Liver (tissue), 9 donors: Measurements from ENCODE around the gene CHRD. TPM values are rescaled to one million over a fixed set of nuclear protein-coding genes. Genes with fewer than 3 reads are reported as not detected.

Experiments used
- DNase-seq: peaks from one replicate; pipeline ENCODE4 v3.0.0-alpha.2; 2017; ENCODE audit warnings: low spot score
- H3K27ac ChIP-seq, 2 donors: one replicate each; pipeline ENCODE4 v1.7.0; 2013; ENCODE audit warnings: inconsistent platforms in 2 of 2, low read length in 2 of 2, control low read depth in 1 of 2, low read depth in 1 of 2, mild to moderate bottlenecking in 1 of 2
- H3K27me3 ChIP-seq, 4 donors: one replicate each; pipeline versions ENCODE4 v1.6.1 to v1.7.0; 2013; ENCODE audit warnings: low read length in 3 of 4, inconsistent platforms in 1 of 4, mild to moderate bottlenecking in 1 of 4, moderate library complexity in 1 of 4; ENCODE audit not compliant: control insufficient read depth in 4 of 4, insufficient read depth in 4 of 4
- H3K36me3 ChIP-seq, 4 donors: one replicate each; pipeline versions ENCODE4 v1.6.1 to v1.7.0; 2013; ENCODE audit warnings: low read length in 3 of 4, mild to moderate bottlenecking in 3 of 4, low read depth in 1 of 4, moderate library complexity in 1 of 4; ENCODE audit not compliant: control insufficient read depth in 4 of 4, insufficient read depth in 3 of 4
- H3K4me1 ChIP-seq, 4 donors: one replicate each; pipeline versions ENCODE4 v1.6.1 to v1.7.0; 2013; ENCODE audit warnings: low read length in 3 of 4, mild to moderate bottlenecking in 3 of 4, moderate library complexity in 1 of 4; ENCODE audit not compliant: control insufficient read depth in 4 of 4, insufficient read depth in 4 of 4
- H3K4me3 ChIP-seq, 3 donors: one replicate each; pipeline versions ENCODE4 v1.6.1 to v1.7.0; 2013; ENCODE audit warnings: low read length in 3 of 3, control low read depth in 1 of 3, low read depth in 1 of 3, mild to moderate bottlenecking in 1 of 3
- H3K9ac ChIP-seq, 2 donors: one replicate each; pipeline ENCODE4 v1.7.0; 2013; ENCODE audit warnings: low read length in 2 of 2, mild to moderate bottlenecking in 2 of 2, moderate library complexity in 2 of 2, control low read depth in 1 of 2, low read depth in 1 of 2
- H3K9me3 ChIP-seq, 4 donors: one replicate each; pipeline versions ENCODE4 v1.6.1 to v1.7.0; 2013; ENCODE audit warnings: low read length in 3 of 4; ENCODE audit not compliant: control insufficient read depth in 4 of 4
- EGR1 ChIP-seq, 2 donors: IDR thresholded peaks; 2 replicates each; pipeline ENCODE4 v1.6.1; 2016 to 2018; ENCODE audit warnings: antibody characterized with exemption in 2 of 2, low read depth in 2 of 2
- HNF4A ChIP-seq, 2 donors: conservative IDR thresholded peaks; 2 replicates each; pipeline ENCODE4 v1.6.1; 2016; ENCODE audit warnings: antibody characterized with exemption in 2 of 2, mild to moderate bottlenecking in 2 of 2
- HNF4G ChIP-seq: IDR thresholded peaks from 2 replicates; pipeline ENCODE4 v1.6.1; 2016; ENCODE audit warnings: antibody characterized with exemption
- JUND ChIP-seq, 2 donors: IDR thresholded peaks; 2 replicates each; pipeline ENCODE4 v1.6.1; 2016; ENCODE audit warnings: antibody characterized with exemption in 2 of 2
- NR2F2 ChIP-seq: IDR thresholded peaks from 2 replicates; pipeline ENCODE4 v1.6.1; 2016; ENCODE audit warnings: antibody characterized with exemption
- RAD21 ChIP-seq, 2 donors: IDR thresholded peaks; 2 replicates each; pipeline ENCODE4 v1.6.1; 2016; ENCODE audit warnings: antibody characterized with exemption in 2 of 2, mild to moderate bottlenecking in 2 of 2
- RXRA ChIP-seq, 2 donors: IDR thresholded peaks; 2 replicates each; pipeline ENCODE4 v1.6.1; 2017 to 2018; ENCODE audit warnings: antibody characterized with exemption in 2 of 2, mild to moderate bottlenecking in 1 of 2
- SP1 ChIP-seq: IDR thresholded peaks from 2 replicates; pipeline ENCODE4 v1.6.1; 2018; ENCODE audit warnings: antibody characterized with exemption, mild to moderate bottlenecking
- YY1 ChIP-seq: IDR thresholded peaks from 2 replicates; pipeline ENCODE4 v1.6.1; 2016; ENCODE audit warnings: antibody characterized with exemption, mild to moderate bottlenecking
- WGBS: extraction: QIAGEN DNeasy Blood & Tissue Kit; methylation state at CpG from one replicate; pipeline ENCODE4 v1.1.7; 2013; 5-methylcytosine and 5-hydroxymethylcytosine counted together
- polyA plus RNA-seq, 2 donors: library from polyadenylated mRNA; stranded (reverse) in 1 of 2; unstranded in 1 of 2; fragments of 200-250 nt in 1 of 2; fragments of >200 nt in 1 of 2; fragmentation: Nextera tagmentation in 1 of 2; extraction: Ambion mirVana in 1 of 2; gene quantifications; one replicate each; pipeline versions ENCODE4 v1.2.1 to v1.2.3, GENCODE V29; 2013 to 2015
- total RNA-seq, 2 donors: library from RNA; depleted of rRNA; stranded (reverse); fragments of >200 nt; gene quantifications; one replicate each; pipeline ENCODE4 v1.2.3, GENCODE V29; 2014
- TF ChIP-seq, protein P1 (sequence below): IDR thresholded peaks from 2 replicates; pipeline ENCODE4 v1.6.1; 2016; ENCODE audit warnings: antibody characterized with exemption, mild to moderate bottlenecking
- TF ChIP-seq, protein P2 (sequence below): fragments of 150-350 bp; IDR thresholded peaks from 2 replicates; pipeline ENCODE4 v1.5.1; 2017; ENCODE audit warnings: improper control_type of control experiment, low read depth, low read length; ENCODE audit not compliant: missing input control
- donor health status: healthy.
- donor health status: healthy.
- donor health status: healthy.
- donor health status: healthy.
- donor health status: healthy.

CHRD gene
- total and polyA plus RNA-seq, 4 donors = 9.2 to 66.4 (median 34.9) TPM

- TF ChIP-seq, protein P1, sequence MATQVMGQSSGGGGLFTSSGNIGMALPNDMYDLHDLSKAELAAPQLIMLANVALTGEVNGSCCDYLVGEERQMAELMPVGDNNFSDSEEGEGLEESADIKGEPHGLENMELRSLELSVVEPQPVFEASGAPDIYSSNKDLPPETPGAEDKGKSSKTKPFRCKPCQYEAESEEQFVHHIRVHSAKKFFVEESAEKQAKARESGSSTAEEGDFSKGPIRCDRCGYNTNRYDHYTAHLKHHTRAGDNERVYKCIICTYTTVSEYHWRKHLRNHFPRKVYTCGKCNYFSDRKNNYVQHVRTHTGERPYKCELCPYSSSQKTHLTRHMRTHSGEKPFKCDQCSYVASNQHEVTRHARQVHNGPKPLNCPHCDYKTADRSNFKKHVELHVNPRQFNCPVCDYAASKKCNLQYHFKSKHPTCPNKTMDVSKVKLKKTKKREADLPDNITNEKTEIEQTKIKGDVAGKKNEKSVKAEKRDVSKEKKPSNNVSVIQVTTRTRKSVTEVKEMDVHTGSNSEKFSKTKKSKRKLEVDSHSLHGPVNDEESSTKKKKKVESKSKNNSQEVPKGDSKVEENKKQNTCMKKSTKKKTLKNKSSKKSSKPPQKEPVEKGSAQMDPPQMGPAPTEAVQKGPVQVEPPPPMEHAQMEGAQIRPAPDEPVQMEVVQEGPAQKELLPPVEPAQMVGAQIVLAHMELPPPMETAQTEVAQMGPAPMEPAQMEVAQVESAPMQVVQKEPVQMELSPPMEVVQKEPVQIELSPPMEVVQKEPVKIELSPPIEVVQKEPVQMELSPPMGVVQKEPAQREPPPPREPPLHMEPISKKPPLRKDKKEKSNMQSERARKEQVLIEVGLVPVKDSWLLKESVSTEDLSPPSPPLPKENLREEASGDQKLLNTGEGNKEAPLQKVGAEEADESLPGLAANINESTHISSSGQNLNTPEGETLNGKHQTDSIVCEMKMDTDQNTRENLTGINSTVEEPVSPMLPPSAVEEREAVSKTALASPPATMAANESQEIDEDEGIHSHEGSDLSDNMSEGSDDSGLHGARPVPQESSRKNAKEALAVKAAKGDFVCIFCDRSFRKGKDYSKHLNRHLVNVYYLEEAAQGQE = no peak
- TF ChIP-seq EGR1 (IDR thresholded peaks at IDR 0.05; ENCODE audit: low read depth in 2 of 2) = no peak
- no peak for TF ChIP-seq SP1
Measured at GRCh38 chr3:184335291-184335660, 44.6 kb upstream of the CHRD start (continued).

DNA sequence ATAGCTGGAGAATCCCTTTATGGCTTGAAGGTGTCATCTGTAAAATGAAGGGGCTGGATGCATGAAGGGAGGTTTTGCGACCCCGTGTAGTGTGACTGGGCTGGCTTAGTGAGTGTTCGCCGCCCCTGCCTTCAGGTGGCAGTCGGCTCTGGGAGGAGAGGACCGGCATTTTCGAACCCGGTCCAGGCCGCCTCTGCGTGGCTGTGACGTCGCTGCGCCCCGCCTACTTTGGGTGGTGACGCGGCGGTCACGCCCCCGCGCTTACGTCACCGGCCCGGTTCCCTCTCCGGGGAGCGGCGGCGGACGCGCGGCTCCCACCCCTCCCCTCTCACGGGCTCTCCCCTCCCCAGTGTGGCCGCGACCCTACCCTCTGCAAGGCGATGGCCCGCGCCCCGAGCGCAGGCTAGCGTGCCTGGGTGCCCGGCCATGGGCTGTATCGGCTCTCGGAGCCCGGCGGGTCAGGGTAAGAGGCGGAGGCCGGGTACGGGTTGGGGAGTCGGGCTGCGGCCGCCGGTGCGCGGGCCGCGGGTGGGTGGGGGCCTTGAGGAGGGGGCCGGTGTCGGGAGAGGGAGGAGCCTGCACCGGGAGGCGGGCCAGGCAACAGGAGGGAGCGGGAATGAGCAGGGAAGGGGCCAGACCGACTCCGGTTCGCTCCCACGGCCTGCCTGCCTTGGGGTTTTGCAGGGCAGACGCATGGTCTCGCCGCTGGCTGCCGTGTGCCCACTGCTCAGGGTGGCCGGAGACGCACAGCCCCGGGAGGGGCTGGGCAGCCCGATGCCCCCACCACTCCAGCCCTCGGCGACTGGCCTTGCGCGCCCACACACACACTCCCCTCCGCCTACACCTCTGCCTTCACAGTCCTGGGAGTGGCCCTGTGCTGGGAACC is 44.0 kb upstream of the CHRD start:
- Histone ChIP-seq H3K27ac (peak overlapping the region; percentile 84 to 89), H3K4me3 (peak overlapping the region; percentile 47 to 68 (median 62)), H3K27me3 (no peaks in the 10 kb centered on the region), H3K9me3 (no peaks in the 10 kb centered on the region), H3K4me1 (peaks cover 0 to 13% (median 6%) of the 10 kb centered on the region in 4 donors), H3K36me3 (peaks cover 14 to 40% (median 37%) of the 10 kb centered on the region in 4 donors), H3K9ac (peak overlapping the region; percentile 46 to 50)
- TF ChIP-seq SP1 (peak; percentile 28), RAD21 (IDR thresholded peaks at IDR 0.05) (no peak), JUND (IDR thresholded peaks at IDR 0.05) (peak in 1 of 2 donors; percentile 17), EGR1 (IDR thresholded peaks at IDR 0.05; ENCODE audit: low read depth in 2 of 2) (peak; percentile 75 to 81), YY1 (peak; percentile 54)
- peak; percentile 97 for DNase-seq
- WGBS = 1% methylated on average over 77 of the region's 77 CpGs

GRCh38 chr3:184336547-184337398 is 43.1 kb upstream of the CHRD start:
- H3K4me3 ChIP-seq = peak overlapping the region; percentile 47 to 68 (median 62)
- TF ChIP-seq NR2F2 = peak; percentile 80
- TF ChIP-seq EGR1 (IDR thresholded peaks at IDR 0.05; ENCODE audit: low read depth in 2 of 2) = no peak
- no peaks in the 10 kb centered on the region for H3K27me3 ChIP-seq
- peak overlapping the region; percentile 84 to 89 for H3K27ac ChIP-seq
- no peak for DNase-seq
- 38% methylated on average over 17 of the region's 17 CpGs for WGBS
- peaks cover 0 to 13% (median 6%) of the 10 kb centered on the region in 4 donors for H3K4me1 ChIP-seq
- peak overlapping the region in 1 of 2 donors; percentile 46 for H3K9ac ChIP-seq
- H3K36me3 ChIP-seq = peaks cover 7 to 34% (median 29%) of the 10 kb centered on the region in 4 donors
- H3K9me3 ChIP-seq = no peaks in the 10 kb centered on the region

DNA sequence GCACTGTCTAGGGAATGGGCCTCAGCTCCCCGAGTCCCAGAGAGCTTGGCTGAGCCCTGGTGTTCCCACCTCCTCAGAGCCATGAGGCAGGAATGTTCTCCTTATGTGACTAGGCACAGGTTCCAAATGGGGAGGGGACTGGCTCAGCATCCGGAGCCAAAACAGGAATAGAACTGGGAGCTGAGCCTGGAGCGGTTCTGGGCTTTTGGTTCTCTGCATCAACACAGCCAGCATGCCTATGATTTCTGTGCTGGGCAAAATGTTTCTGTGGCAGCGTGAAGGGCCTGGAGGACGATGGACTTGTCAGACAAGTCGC is 42.5 kb upstream of the CHRD start, which contains the start of gene FAM131A:
TSS of gene FAM131A (plus strand) at position 202 of the 316 bp plus-strand sequence. CDS start at position 233, 31 bp downstream.
- Histone ChIP-seq H3K27ac (peak within 1 kb of the TSS; percentile 84 to 89), H3K27me3 (no peaks in the 10 kb centered on the region), H3K9ac (peak within 1 kb of the TSS in 1 of 2 donors; percentile 46), H3K9me3 (no peaks in the 10 kb centered on the region), H3K4me1 (peaks cover 0 to 13% (median 6%) of the 10 kb centered on the region in 4 donors), H3K4me3 (peak within 1 kb of the TSS; percentile 47 to 68 (median 62)), H3K36me3 (peaks cover 5 to 32% (median 23%) of the 10 kb centered on the region in 4 donors)
- WGBS = 83% methylated on average over 6 of the region's 6 CpGs
- DNase-seq = no peak
- TF ChIP-seq HNF4G (no peak), HNF4A (conservative IDR thresholded peaks at IDR 0.05) (no peak), RXRA (IDR thresholded peaks at IDR 0.05) (no peak), JUND (IDR thresholded peaks at IDR 0.05) (no peak)
- TF ChIP-seq, protein P2, sequence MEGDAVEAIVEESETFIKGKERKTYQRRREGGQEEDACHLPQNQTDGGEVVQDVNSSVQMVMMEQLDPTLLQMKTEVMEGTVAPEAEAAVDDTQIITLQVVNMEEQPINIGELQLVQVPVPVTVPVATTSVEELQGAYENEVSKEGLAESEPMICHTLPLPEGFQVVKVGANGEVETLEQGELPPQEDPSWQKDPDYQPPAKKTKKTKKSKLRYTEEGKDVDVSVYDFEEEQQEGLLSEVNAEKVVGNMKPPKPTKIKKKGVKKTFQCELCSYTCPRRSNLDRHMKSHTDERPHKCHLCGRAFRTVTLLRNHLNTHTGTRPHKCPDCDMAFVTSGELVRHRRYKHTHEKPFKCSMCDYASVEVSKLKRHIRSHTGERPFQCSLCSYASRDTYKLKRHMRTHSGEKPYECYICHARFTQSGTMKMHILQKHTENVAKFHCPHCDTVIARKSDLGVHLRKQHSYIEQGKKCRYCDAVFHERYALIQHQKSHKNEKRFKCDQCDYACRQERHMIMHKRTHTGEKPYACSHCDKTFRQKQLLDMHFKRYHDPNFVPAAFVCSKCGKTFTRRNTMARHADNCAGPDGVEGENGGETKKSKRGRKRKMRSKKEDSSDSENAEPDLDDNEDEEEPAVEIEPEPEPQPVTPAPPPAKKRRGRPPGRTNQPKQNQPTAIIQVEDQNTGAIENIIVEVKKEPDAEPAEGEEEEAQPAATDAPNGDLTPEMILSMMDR = no peak
- TF ChIP-seq, protein P1 = no peak
